ENCODE measurements around the gene SLC9A9.

Gene SLC9A9

GRCh38 chr3:143830063-143830462 is 18.2 kb downstream of the SLC9A9 start:
- Histone ChIP-seq H3K9ac (ENCODE audit: low read depth, low read length) (no peak overlapping the region), H3K36me3 (ENCODE audit: insufficient read depth, low read length) (no peaks in the 10 kb centered on the region), H3K4me1 (ENCODE audit: insufficient read depth, low read length) (no peaks in the 10 kb centered on the region), H3K9me3 (ENCODE audit: control insufficient read depth, insufficient read depth, low read length) (no peaks in the 10 kb centered on the region; the same call in 1 of the 2 replicates)

GRCh38 chr3:143827425-143827824 is 20.8 kb downstream of the SLC9A9 start:
- H3K4me1 ChIP-seq (ENCODE audit: insufficient read depth, low read length): no peaks in the 10 kb centered on the region
- no peak overlapping the region for H3K9ac ChIP-seq (ENCODE audit: low read depth, low read length)

GRCh38 chr3:143826296-143826695 is 22.0 kb downstream of the SLC9A9 start:
- Histone ChIP-seq H3K9me3 (ENCODE audit: control insufficient read depth, insufficient read depth, low read length) (no peaks in the 10 kb centered on the region; the same call in 1 of the 2 replicates), H3K9ac (ENCODE audit: low read depth, low read length) (no peak overlapping the region), H3K36me3 (ENCODE audit: insufficient read depth, low read length) (no peaks in the 10 kb centered on the region), H3K4me1 (ENCODE audit: insufficient read depth, low read length) (no peaks in the 10 kb centered on the region; the same call in 1 of the 2 replicates)

More at GRCh38 chr3:143827425-143827824, 20.8 kb downstream of the SLC9A9 start:
- Histone ChIP-seq H3K36me3 (ENCODE audit: insufficient read depth, low read length) (no peaks in the 10 kb centered on the region), H3K9me3 (ENCODE audit: control insufficient read depth, insufficient read depth, low read length) (no peaks in the 10 kb centered on the region; the same call in 1 of the 2 replicates)

GRCh38 chr3:143825513-143825912 is 22.8 kb downstream of the SLC9A9 start:
- Histone ChIP-seq H3K36me3 (ENCODE audit: insufficient read depth, low read length) (no peaks in the 10 kb centered on the region), H3K9me3 (ENCODE audit: control insufficient read depth, insufficient read depth, low read length) (no peaks in the 10 kb centered on the region; the same call in 1 of the 2 replicates), H3K9ac (ENCODE audit: low read depth, low read length) (no peak overlapping the region), H3K4me1 (ENCODE audit: insufficient read depth, low read length) (peaks cover 7% of the 10 kb centered on the region)

GRCh38 chr3:143824735-143825385 is 23.4 kb downstream of the SLC9A9 start:
- peaks cover 8% of the 10 kb centered on the region for H3K4me1 ChIP-seq (ENCODE audit: insufficient read depth, low read length)
- no peaks in the 10 kb centered on the region; the same call in 1 of the 2 replicates for H3K9me3 ChIP-seq (ENCODE audit: control insufficient read depth, insufficient read depth, low read length)
- no peaks in the 10 kb centered on the region for H3K36me3 ChIP-seq (ENCODE audit: insufficient read depth, low read length)
- H3K9ac ChIP-seq (ENCODE audit: low read depth, low read length): no peak overlapping the region

- H3K9me3 ChIP-seq (ENCODE audit: control insufficient read depth, insufficient read depth, low read length): no peaks in the 10 kb centered on the region; the same call in 1 of the 2 replicates
- H3K9ac ChIP-seq (ENCODE audit: low read depth, low read length): no peak overlapping the region
- peaks cover 8% of the 10 kb centered on the region for H3K4me1 ChIP-seq (ENCODE audit: insufficient read depth, low read length)
- no peaks in the 10 kb centered on the region for H3K36me3 ChIP-seq (ENCODE audit: insufficient read depth, low read length)
These were observed 25.5 kb downstream of the SLC9A9 start for GRCh38 chr3:143822798-143823197.

- H3K9me3 ChIP-seq (ENCODE audit: control insufficient read depth, insufficient read depth, low read length): no peaks in the 10 kb centered on the region; the same call in 1 of the 2 replicates
- peaks cover 8% of the 10 kb centered on the region for H3K4me1 ChIP-seq (ENCODE audit: insufficient read depth, low read length)
- H3K36me3 ChIP-seq (ENCODE audit: insufficient read depth, low read length): no peaks in the 10 kb centered on the region
- no peak overlapping the region for H3K9ac ChIP-seq (ENCODE audit: low read depth, low read length)
These were observed 25.9 kb downstream of the SLC9A9 start for GRCh38 chr3:143822374-143822773.

- no peak overlapping the region for H3K9ac ChIP-seq (ENCODE audit: low read depth, low read length)
- no peaks in the 10 kb centered on the region; the same call in 1 of the 2 replicates for H3K9me3 ChIP-seq (ENCODE audit: control insufficient read depth, insufficient read depth, low read length)
- peaks cover 8% of the 10 kb centered on the region for H3K4me1 ChIP-seq (ENCODE audit: insufficient read depth, low read length)
- H3K36me3 ChIP-seq (ENCODE audit: insufficient read depth, low read length): no peaks in the 10 kb centered on the region
These were observed 26.4 kb downstream of the SLC9A9 start for GRCh38 chr3:143821862-143822261.

- Histone ChIP-seq H3K4me1 (ENCODE audit: insufficient read depth, low read length) (peaks cover 8% of the 10 kb centered on the region), H3K9ac (ENCODE audit: low read depth, low read length) (no peak overlapping the region), H3K9me3 (ENCODE audit: control insufficient read depth, insufficient read depth, low read length) (no peaks in the 10 kb centered on the region; the same call in 1 of the 2 replicates), H3K36me3 (ENCODE audit: insufficient read depth, low read length) (no peaks in the 10 kb centered on the region)
These were observed 27.6 kb downstream of the SLC9A9 start for GRCh38 chr3:143820466-143821221.

GRCh38 chr3:143819890-143820289 is 28.4 kb downstream of the SLC9A9 start:
- Histone ChIP-seq H3K36me3 (ENCODE audit: insufficient read depth, low read length) (no peaks in the 10 kb centered on the region), H3K4me1 (ENCODE audit: insufficient read depth, low read length) (peaks cover 8% of the 10 kb centered on the region), H3K9ac (ENCODE audit: low read depth, low read length) (no peak overlapping the region), H3K9me3 (ENCODE audit: control insufficient read depth, insufficient read depth, low read length) (no peaks in the 10 kb centered on the region)

GRCh38 chr3:143814443-143814889 is 33.8 kb downstream of the SLC9A9 start:
- no peaks in the 10 kb centered on the region for H3K36me3 ChIP-seq (ENCODE audit: insufficient read depth, low read length)
- H3K4me1 ChIP-seq (ENCODE audit: insufficient read depth, low read length): no peaks in the 10 kb centered on the region
- H3K9me3 ChIP-seq (ENCODE audit: control insufficient read depth, insufficient read depth, low read length): no peaks in the 10 kb centered on the region
- H3K9ac ChIP-seq (ENCODE audit: low read depth, low read length): no peak overlapping the region

GRCh38 chr3:143812481-143812880 is 35.8 kb downstream of the SLC9A9 start:
- Histone ChIP-seq H3K9me3 (ENCODE audit: control insufficient read depth, insufficient read depth, low read length) (no peaks in the 10 kb centered on the region), H3K36me3 (ENCODE audit: insufficient read depth, low read length) (no peaks in the 10 kb centered on the region), H3K9ac (ENCODE audit: low read depth, low read length) (no peak overlapping the region), H3K4me1 (ENCODE audit: insufficient read depth, low read length) (no peaks in the 10 kb centered on the region)

- Histone ChIP-seq H3K36me3 (ENCODE audit: insufficient read depth, low read length) (no peaks in the 10 kb centered on the region), H3K9ac (ENCODE audit: low read depth, low read length) (no peak overlapping the region), H3K4me1 (ENCODE audit: insufficient read depth, low read length) (no peaks in the 10 kb centered on the region; the same call in 1 of the 2 replicates), H3K9me3 (ENCODE audit: control insufficient read depth, insufficient read depth, low read length) (no peaks in the 10 kb centered on the region)
These were observed 36.7 kb downstream of the SLC9A9 start for GRCh38 chr3:143811602-143812001.

GRCh38 chr3:143810953-143811265 is 37.4 kb downstream of the SLC9A9 start:
- Histone ChIP-seq H3K9me3 (ENCODE audit: control insufficient read depth, insufficient read depth, low read length) (no peaks in the 10 kb centered on the region), H3K4me1 (ENCODE audit: insufficient read depth, low read length) (no peaks in the 10 kb centered on the region; the same call in 1 of the 2 replicates), H3K9ac (ENCODE audit: low read depth, low read length) (no peak overlapping the region), H3K36me3 (ENCODE audit: insufficient read depth, low read length) (no peaks in the 10 kb centered on the region)
